ENCODE measurements around the gene ESD.
"Not testable (repeated sequence)": the region's sequence is repeated elsewhere in the genome, so short reads cannot be mapped to it uniquely, and the experiment has no call there.

Gene ESD

GRCh38 chr13:46796515-46797474 lies at the start of gene ESD:
TSS of gene ESD (minus strand) at chr13:46797161. CDS start at chr13:46791413, 5,748 bp downstream.
- peak; percentile 59 to 89 for DNase-seq (ENCODE audit: low read depth in 2 of 2)

- no peak for DNase-seq (ENCODE audit: low read depth in 2 of 2)
Measured at GRCh38 chr13:46846726-46847125, 49.8 kb upstream of the ESD start.

GRCh38 chr13:46845146-46845545 lies 48.2 kb upstream of the ESD start:
- no peak for DNase-seq (ENCODE audit: low read depth in 2 of 2)

GRCh38 chr13:46844431-46844830 lies 47.5 kb upstream of the ESD start:
- no peak for DNase-seq (ENCODE audit: low read depth in 2 of 2)

GRCh38 chr13:46839399-46839798 lies 42.4 kb upstream of the ESD start:
- DNase-seq (ENCODE audit: low read depth in 2 of 2) = no peak

GRCh38 chr13:46834657-46835056 lies 37.7 kb upstream of the ESD start:
- no peak for DNase-seq (ENCODE audit: low read depth in 2 of 2)

GRCh38 chr13:46831588-46832194 lies 34.7 kb upstream of the ESD start:
- peak in 1 of 2 donors; percentile 1 for DNase-seq (ENCODE audit: low read depth in 2 of 2)

GRCh38 chr13:46830405-46831005 lies 33.5 kb upstream of the ESD start:
- DNase-seq (ENCODE audit: low read depth in 2 of 2) = no peak

- no peak for DNase-seq (ENCODE audit: low read depth in 2 of 2)
Measured at GRCh38 chr13:46822551-46822950, 25.6 kb upstream of the ESD start.

GRCh38 chr13:46817838-46818476 lies 21.0 kb upstream of the ESD start:
- no peak for DNase-seq (ENCODE audit: low read depth in 2 of 2)

GRCh38 chr13:46817095-46817494 lies 20.1 kb upstream of the ESD start:
- DNase-seq (ENCODE audit: low read depth in 2 of 2) = no peak

- DNase-seq (ENCODE audit: low read depth in 2 of 2) = no peak
Measured at GRCh38 chr13:46816371-46816770, 19.4 kb upstream of the ESD start.

GRCh38 chr13:46812301-46812797 lies 15.4 kb upstream of the ESD start:
- no peak for DNase-seq (ENCODE audit: low read depth in 2 of 2)

- no peak for DNase-seq (ENCODE audit: low read depth in 2 of 2)
Measured at GRCh38 chr13:46810440-46810839, 13.5 kb upstream of the ESD start.

- not testable (repeated sequence) for DNase-seq (ENCODE audit: low read depth in 2 of 2)
Measured at GRCh38 chr13:46804921-46805320, 8.0 kb upstream of the ESD start.

GRCh38 chr13:46804391-46804815 lies 7.4 kb upstream of the ESD start:
- DNase-seq (ENCODE audit: low read depth in 2 of 2) = no peak

GRCh38 chr13:46803586-46803985 lies 6.6 kb upstream of the ESD start:
- no peak for DNase-seq (ENCODE audit: low read depth in 2 of 2)

- no peak for DNase-seq (ENCODE audit: low read depth in 2 of 2)
Measured at GRCh38 chr13:46801858-46802257, 4.9 kb upstream of the ESD start.

- no peak for DNase-seq (ENCODE audit: low read depth in 2 of 2)
Measured at GRCh38 chr13:46799139-46799538, 2.2 kb upstream of the ESD start.

GRCh38 chr13:46797501-46798237 lies 708 bp upstream of the ESD start:
- DNase-seq (ENCODE audit: low read depth in 2 of 2) = no peak

- DNase-seq (ENCODE audit: low read depth in 2 of 2) = no peak
Measured at GRCh38 chr13:46796129-46796514, 839 bp downstream of the ESD start.

Measured in stimulated activated CD4-positive, alpha-beta T cell treated with anti-CD3 and anti-CD28 coated beads, Interleukin-1b, Interleukin-23, amount 100 ng/mL, for 1 hour (primary cell).